MM.1S (cell line): ENCODE results near the gene GBP4.

Source experiments
- DNase-seq: peaks from one replicate; pipeline ENCODE4 v3.0.0-alpha.2; 2015
- H2AFZ ChIP-seq: fragments of 300-600 bp; sonication (generic); 2 replicates; pipeline ENCODE4 v1.6.0; 2016; ENCODE audit warnings: antibody characterized with exemption, low read length
- H3F3A ChIP-seq: fragments of 300-600 bp; sonication (generic); 2 replicates; pipeline ENCODE4 v1.6.1; 2016; ENCODE audit warnings: mild to moderate bottlenecking, antibody characterized with exemption, low read length, moderate library complexity, mixed read lengths; ENCODE audit not compliant: insufficient read depth
- H3K27ac ChIP-seq: fragments of 300-600 bp; sonication (generic); 2 replicates; pipeline ENCODE4 v1.5.1; 2016; ENCODE audit warnings: mild to moderate bottlenecking, low read length
- H3K27me3 ChIP-seq: fragments of 300-600 bp; sonication (generic); replicated peaks from 2 replicates; pipeline ENCODE4 v1.6.0; 2016; ENCODE audit warnings: low read length; ENCODE audit not compliant: insufficient read depth
- H3K36me3 ChIP-seq: fragments of 300-600 bp; sonication (generic); replicated peaks from 2 replicates; pipeline ENCODE4 v1.6.1; 2016; ENCODE audit warnings: mild to moderate bottlenecking, low read length, mixed read lengths; ENCODE audit not compliant: insufficient read depth
- H3K4me1 ChIP-seq: fragments of 300-600 bp; sonication (generic); 2 replicates; pipeline ENCODE4 v1.6.1; 2016; ENCODE audit warnings: low read length, mixed read lengths
- H3K4me2 ChIP-seq: fragments of 300-600 bp; sonication (generic); 2 replicates; pipeline ENCODE4 v1.6.0; 2016; ENCODE audit warnings: low read depth, low read length
- H3K4me3 ChIP-seq: fragments of 300-600 bp; sonication (generic); 2 replicates; pipeline ENCODE4 v1.5.1; 2016; ENCODE audit warnings: low read length, mixed read lengths
- H3K79me2 ChIP-seq: fragments of 300-600 bp; sonication (generic); 2 replicates; pipeline ENCODE4 v1.6.1; 2016; ENCODE audit warnings: mixed run types, low read length, mixed read lengths
- H3K9ac ChIP-seq: fragments of 300-600 bp; sonication (generic); 2 replicates; pipeline ENCODE4 v1.6.1; 2016; ENCODE audit warnings: low read length, mixed read lengths
- H3K9me2 ChIP-seq: fragments of 300-600 bp; sonication (generic); replicated peaks from 2 replicates; pipeline ENCODE4 v1.6.1; 2016; ENCODE audit warnings: mild to moderate bottlenecking, low read length, mixed read lengths; ENCODE audit not compliant: insufficient read depth
- H3K9me3 ChIP-seq: fragments of 300-600 bp; sonication (generic); replicated peaks from 2 replicates; pipeline ENCODE4 v1.6.1; 2016; ENCODE audit warnings: mild to moderate bottlenecking, low read length, mixed read lengths; ENCODE audit not compliant: insufficient read depth
- H4K20me1 ChIP-seq: fragments of 300-600 bp; sonication (generic); 2 replicates; pipeline ENCODE4 v1.6.1; 2016; ENCODE audit warnings: mild to moderate bottlenecking, low read length, moderate library complexity, mixed read lengths; ENCODE audit not compliant: insufficient read depth
- EZH2 ChIP-seq: fragments of 300-600 bp; sonication (generic); optimal IDR thresholded peaks from 2 replicates; pipeline ENCODE3; 2017; ENCODE audit warnings: low read depth, mild to moderate bottlenecking, antibody characterized with exemption, low read length, mixed read lengths
- EZH2phosphoT487 ChIP-seq: fragments of 300-600 bp; sonication (generic); IDR thresholded peaks from 2 replicates; pipeline ENCODE4 v1.6.1; 2018; ENCODE audit warnings: antibody characterized with exemption, low read length
- TF ChIP-seq, protein P1 (sequence below): fragments of 300-600 bp; sonication (generic); IDR thresholded peaks from 2 replicates; pipeline ENCODE4 v1.5.1; 2016; ENCODE audit warnings: antibody characterized with exemption, low read length, mixed read lengths

GBP4 gene

GRCh38 chr1:89179343-89179742, 19.4 kb downstream of the GBP4 start:
- no peak overlapping the region for H2AFZ ChIP-seq

GRCh38 chr1:89176971-89177370, 21.8 kb downstream of the GBP4 start:
- Histone ChIP-seq H3K79me2 (no peaks in the 10 kb centered on the region), H3K27ac (no peak overlapping the region), H3K9ac (no peak overlapping the region), H3K4me3 (no peak overlapping the region), H3K36me3 (no peaks in the 10 kb centered on the region), H3K4me1 (no peaks in the 10 kb centered on the region), H2AFZ (no peak overlapping the region), H3F3A (no peaks in the 10 kb centered on the region), H3K9me3 (no peaks in the 10 kb centered on the region), H3K9me2 (no peaks in the 10 kb centered on the region), H3K27me3 (no peaks in the 10 kb centered on the region), H4K20me1 (no peaks in the 10 kb centered on the region), H3K4me2 (no peak overlapping the region)
- no peak for TF ChIP-seq EZH2phosphoT487
- TF ChIP-seq, protein P1, sequence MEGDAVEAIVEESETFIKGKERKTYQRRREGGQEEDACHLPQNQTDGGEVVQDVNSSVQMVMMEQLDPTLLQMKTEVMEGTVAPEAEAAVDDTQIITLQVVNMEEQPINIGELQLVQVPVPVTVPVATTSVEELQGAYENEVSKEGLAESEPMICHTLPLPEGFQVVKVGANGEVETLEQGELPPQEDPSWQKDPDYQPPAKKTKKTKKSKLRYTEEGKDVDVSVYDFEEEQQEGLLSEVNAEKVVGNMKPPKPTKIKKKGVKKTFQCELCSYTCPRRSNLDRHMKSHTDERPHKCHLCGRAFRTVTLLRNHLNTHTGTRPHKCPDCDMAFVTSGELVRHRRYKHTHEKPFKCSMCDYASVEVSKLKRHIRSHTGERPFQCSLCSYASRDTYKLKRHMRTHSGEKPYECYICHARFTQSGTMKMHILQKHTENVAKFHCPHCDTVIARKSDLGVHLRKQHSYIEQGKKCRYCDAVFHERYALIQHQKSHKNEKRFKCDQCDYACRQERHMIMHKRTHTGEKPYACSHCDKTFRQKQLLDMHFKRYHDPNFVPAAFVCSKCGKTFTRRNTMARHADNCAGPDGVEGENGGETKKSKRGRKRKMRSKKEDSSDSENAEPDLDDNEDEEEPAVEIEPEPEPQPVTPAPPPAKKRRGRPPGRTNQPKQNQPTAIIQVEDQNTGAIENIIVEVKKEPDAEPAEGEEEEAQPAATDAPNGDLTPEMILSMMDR, result no peak
- no peak for TF ChIP-seq EZH2
- DNase-seq, result no peak

More at GRCh38 chr1:89179343-89179742, 19.4 kb downstream of the GBP4 start:
- Histone ChIP-seq H3K27ac (no peak overlapping the region), H3K79me2 (no peaks in the 10 kb centered on the region), H4K20me1 (no peaks in the 10 kb centered on the region), H3K4me3 (no peak overlapping the region), H3K36me3 (no peaks in the 10 kb centered on the region), H3K4me1 (no peaks in the 10 kb centered on the region), H3K9me2 (no peaks in the 10 kb centered on the region), H3K9me3 (no peaks in the 10 kb centered on the region), H3K4me2 (no peak overlapping the region), H3F3A (no peaks in the 10 kb centered on the region), H3K27me3 (no peaks in the 10 kb centered on the region), H3K9ac (no peak overlapping the region)
- no peak for TF ChIP-seq EZH2phosphoT487
- TF ChIP-seq, protein P1, result no peak
- DNase-seq, result no peak

GRCh38 chr1:89175601-89176256, 23.0 kb downstream of the GBP4 start, which contains the start of gene GBP7:
Gene GBP7 (minus strand): TSS chr1:89176003. CDS start chr1:89171935, 4,068 bp downstream.
- Histone ChIP-seq H3K9ac (no peak within 1 kb of the TSS), H3K4me3 (no peak within 1 kb of the TSS), H3K27ac (no peak within 1 kb of the TSS), H3F3A (no peaks in the 10 kb centered on the region), H3K36me3 (no peaks in the 10 kb centered on the region), H3K9me2 (no peaks in the 10 kb centered on the region), H3K4me2 (no peak within 1 kb of the TSS), H3K79me2 (no peaks in the 10 kb centered on the region), H2AFZ (no peak within 1 kb of the TSS), H4K20me1 (no peaks in the 10 kb centered on the region), H3K4me1 (no peaks in the 10 kb centered on the region), H3K9me3 (no peaks in the 10 kb centered on the region), H3K27me3 (no peaks in the 10 kb centered on the region)
- no peak for DNase-seq
- TF ChIP-seq, protein P1, result no peak
